Measurements from ENCODE around the gene TUBGCP5.

TUBGCP5 gene

GRCh38 chr15:22951031-22951380 lies 88.4 kb downstream of the TUBGCP5 start:
- DNase-seq: no peak

DNA sequence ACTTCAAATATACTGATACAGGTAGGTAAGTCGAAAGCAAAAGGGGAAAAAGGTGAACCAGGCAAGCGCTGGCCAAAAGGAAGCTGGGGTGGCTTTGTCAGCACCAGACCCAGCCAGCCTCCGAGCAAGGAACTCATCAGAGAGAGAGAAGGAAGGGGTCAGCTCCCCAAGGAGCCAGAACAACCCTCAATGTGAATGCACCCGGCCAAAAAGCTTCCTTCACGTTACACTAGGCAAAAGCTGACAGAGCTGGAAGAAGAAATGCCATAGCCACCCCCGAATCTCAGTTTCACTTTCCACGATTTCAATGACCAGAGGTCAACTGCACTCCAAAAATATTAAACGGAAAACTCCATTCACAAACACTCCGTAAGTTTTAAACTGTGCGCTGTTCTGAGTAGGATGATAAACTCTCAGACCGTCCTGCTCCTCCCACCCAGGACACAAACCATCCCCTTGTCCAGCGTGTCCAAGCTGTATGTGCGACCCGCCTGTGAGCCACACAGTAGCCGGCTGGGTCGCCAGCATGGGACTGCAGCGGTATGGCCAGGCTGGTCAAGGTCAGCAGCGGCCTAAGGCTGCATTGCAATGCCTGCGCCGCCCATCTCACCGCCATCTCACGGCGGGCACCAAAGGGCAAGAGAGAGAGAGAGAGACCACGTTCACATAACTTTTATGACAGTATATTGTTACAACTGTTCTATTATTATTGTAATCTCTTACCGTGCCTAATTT lies 88.9 kb downstream of the TUBGCP5 start:
- peak; percentile 37 for DNase-seq

Data from suppressor macrophage treated with lipopolysaccharide for 4 hours (primary cell).